SU-DHL-6 (cell line): ENCODE data around the gene PALLD.

ENCODE experiments used
- H2AFZ ChIP-seq: fragments of 200-600 bp; sonication (generic); 2 replicates; pipeline ENCODE4 v1.6.1; 2014; ENCODE audit warnings: low read depth, mild to moderate bottlenecking, moderate library complexity, mixed read lengths, antibody characterized with exemption, low read length; ENCODE audit not compliant: severe bottlenecking
- H3F3A ChIP-seq: fragments of 200-600 bp; shearing (Covaris generic); 2 replicates; pipeline ENCODE4 v1.6.0; 2016; ENCODE audit warnings: antibody characterized with exemption, mild to moderate bottlenecking; ENCODE audit not compliant: insufficient read depth
- H3K27ac ChIP-seq: fragments of 200-600 bp; sonication (generic); 2 replicates; pipeline ENCODE4 v1.5.1; 2016; ENCODE audit warnings: low read depth, mild to moderate bottlenecking, low read length, moderate library complexity, mixed read lengths
- H3K27me3 ChIP-seq: fragments of 200-600 bp; sonication (generic), shearing (Covaris generic); 2 replicates; pipeline ENCODE4 v1.6.0; 2014; ENCODE audit warnings: mild to moderate bottlenecking, low read length
- H3K36me3 ChIP-seq: fragments of 200-600 bp; sonication (generic); 2 replicates; pipeline ENCODE4 v1.6.1; 2014; ENCODE audit warnings: mild to moderate bottlenecking, low read length, mixed read lengths
- H3K4me2 ChIP-seq: fragments of 300-600, 200-600 bp; shearing (Covaris generic), sonication (generic); 2 replicates; pipeline ENCODE4 v1.6.0; 2014; ENCODE audit warnings: low read length, low read depth, mild to moderate bottlenecking; ENCODE audit not compliant: poor library complexity, severe bottlenecking
- H3K4me3 ChIP-seq: fragments of 200-600 bp; sonication (generic); 2 replicates; pipeline ENCODE4 v1.5.1; 2014; ENCODE audit warnings: antibody characterized with exemption, low read length, mild to moderate bottlenecking, mixed read lengths; ENCODE audit not compliant: insufficient read depth, poor library complexity, severe bottlenecking
- H3K79me2 ChIP-seq: fragments of 200-600 bp; sonication (generic); 2 replicates; pipeline ENCODE4 v1.6.1; 2014; ENCODE audit warnings: mild to moderate bottlenecking, low read length, moderate library complexity; ENCODE audit not compliant: insufficient read depth
- H3K9ac ChIP-seq: fragments of 200-600 bp; sonication (generic); 2 replicates; pipeline ENCODE4 v1.7.0; 2014; ENCODE audit warnings: mild to moderate bottlenecking, low read length
- H3K9me2 ChIP-seq: fragments of 200-600 bp; sonication (generic); replicated peaks from 2 replicates; pipeline ENCODE4 v1.6.1; 2014; ENCODE audit warnings: low read length; ENCODE audit not compliant: insufficient read depth
- H3K9me3 ChIP-seq: fragments of 200-600 bp; sonication (generic); 2 replicates; pipeline ENCODE4 v1.6.1; 2014; ENCODE audit warnings: low read length, mixed read lengths; ENCODE audit not compliant: insufficient read depth
- H4K20me1 ChIP-seq: fragments of 200-600 bp; sonication (generic); 2 replicates; pipeline ENCODE4 v1.6.1; 2014; ENCODE audit warnings: low read depth, mild to moderate bottlenecking, antibody characterized with exemption, low read length, moderate library complexity, mixed read lengths
- EZH2phosphoT487 ChIP-seq: fragments of 200-600 bp; sonication (generic), shearing (Covaris generic); conservative IDR thresholded peaks from 2 replicates; pipeline ENCODE4 v1.6.1; 2018; ENCODE audit warnings: mild to moderate bottlenecking, antibody characterized with exemption, low read length, moderate library complexity, mixed read lengths
- TF ChIP-seq, protein P1 (sequence below): fragments of 200-600 bp; sonication (generic); IDR thresholded peaks from one replicate; pipeline ENCODE4 v1.5.1; 2017; ENCODE audit warnings: antibody characterized with exemption, mild to moderate bottlenecking, low read length, moderate library complexity; ENCODE audit not compliant: insufficient read depth, poor library complexity, severe bottlenecking

The PALLD gene

DNA sequence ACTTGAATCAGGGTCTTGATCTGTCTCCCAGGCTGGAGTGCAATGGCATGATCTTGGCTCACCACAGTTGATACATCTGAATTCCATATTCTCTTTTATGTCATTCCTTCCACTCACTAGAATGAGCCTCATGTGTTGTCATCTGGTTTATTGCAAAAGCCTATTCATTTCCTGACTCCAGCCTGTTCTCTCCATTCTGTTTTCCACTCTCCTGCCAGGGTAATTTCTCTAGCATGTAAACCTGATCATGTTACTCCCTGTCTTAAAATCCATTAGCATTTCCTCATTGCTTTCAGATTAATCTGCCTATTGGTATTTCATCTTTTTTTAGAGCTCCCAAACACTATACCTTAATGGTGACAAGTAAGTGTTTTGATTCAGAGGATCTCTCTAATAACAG, 12.2 kb upstream of the PALLD start:
- H3K9me3 ChIP-seq: no peaks in the 10 kb centered on the region
- TF ChIP-seq EZH2phosphoT487: no peak
- TF ChIP-seq, protein P1, sequence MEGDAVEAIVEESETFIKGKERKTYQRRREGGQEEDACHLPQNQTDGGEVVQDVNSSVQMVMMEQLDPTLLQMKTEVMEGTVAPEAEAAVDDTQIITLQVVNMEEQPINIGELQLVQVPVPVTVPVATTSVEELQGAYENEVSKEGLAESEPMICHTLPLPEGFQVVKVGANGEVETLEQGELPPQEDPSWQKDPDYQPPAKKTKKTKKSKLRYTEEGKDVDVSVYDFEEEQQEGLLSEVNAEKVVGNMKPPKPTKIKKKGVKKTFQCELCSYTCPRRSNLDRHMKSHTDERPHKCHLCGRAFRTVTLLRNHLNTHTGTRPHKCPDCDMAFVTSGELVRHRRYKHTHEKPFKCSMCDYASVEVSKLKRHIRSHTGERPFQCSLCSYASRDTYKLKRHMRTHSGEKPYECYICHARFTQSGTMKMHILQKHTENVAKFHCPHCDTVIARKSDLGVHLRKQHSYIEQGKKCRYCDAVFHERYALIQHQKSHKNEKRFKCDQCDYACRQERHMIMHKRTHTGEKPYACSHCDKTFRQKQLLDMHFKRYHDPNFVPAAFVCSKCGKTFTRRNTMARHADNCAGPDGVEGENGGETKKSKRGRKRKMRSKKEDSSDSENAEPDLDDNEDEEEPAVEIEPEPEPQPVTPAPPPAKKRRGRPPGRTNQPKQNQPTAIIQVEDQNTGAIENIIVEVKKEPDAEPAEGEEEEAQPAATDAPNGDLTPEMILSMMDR: no peak
- H3K27ac ChIP-seq: no peak overlapping the region
- no peaks in the 10 kb centered on the region for H4K20me1 ChIP-seq
- no peak overlapping the region for H3K4me2 ChIP-seq
- no peak overlapping the region for H3K4me3 ChIP-seq
- no peaks in the 10 kb centered on the region for H3K36me3 ChIP-seq
- H2AFZ ChIP-seq: no peak overlapping the region
- H3K9me2 ChIP-seq: no peaks in the 10 kb centered on the region
- H3K79me2 ChIP-seq: no peaks in the 10 kb centered on the region
- no peaks in the 10 kb centered on the region for H3K27me3 ChIP-seq
- no peak overlapping the region for H3K9ac ChIP-seq
- no peaks in the 10 kb centered on the region for H3F3A ChIP-seq

DNA sequence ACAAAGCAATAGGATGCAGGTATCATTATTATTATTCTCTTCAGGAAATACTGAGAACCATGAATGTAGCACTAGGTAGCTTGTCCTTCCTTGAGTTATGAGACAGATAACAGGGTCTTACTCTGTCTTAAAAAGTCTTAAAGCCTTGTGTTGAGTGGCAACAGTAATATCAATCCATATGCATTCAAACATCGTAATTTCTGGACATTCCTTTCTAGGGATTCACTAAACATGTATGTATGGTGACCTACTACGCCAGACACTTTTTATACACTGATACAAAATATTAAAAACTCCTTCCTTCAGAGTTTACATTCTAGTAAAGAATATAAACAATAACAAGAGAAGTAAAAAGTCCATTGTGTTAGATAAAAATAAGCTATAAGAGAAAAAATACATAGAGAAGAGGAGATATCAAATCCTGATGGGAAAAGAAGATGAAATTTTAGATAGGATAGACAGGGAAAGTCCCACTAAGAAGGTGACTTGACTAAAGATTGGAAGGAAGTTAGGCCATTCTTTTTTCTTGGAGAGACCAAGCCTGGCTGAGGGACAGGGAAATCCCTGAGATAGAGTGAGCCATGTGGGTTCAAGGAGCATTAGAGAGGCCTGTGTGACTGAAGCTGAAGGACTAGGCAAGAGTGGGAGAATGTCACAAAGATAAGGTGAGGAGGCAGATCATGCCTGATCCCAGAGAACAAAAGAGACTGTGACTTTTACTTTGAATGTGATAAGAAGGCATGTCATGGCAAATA, 11.5 kb upstream of the PALLD start:
- no peak overlapping the region for H3K27ac ChIP-seq

DNA sequence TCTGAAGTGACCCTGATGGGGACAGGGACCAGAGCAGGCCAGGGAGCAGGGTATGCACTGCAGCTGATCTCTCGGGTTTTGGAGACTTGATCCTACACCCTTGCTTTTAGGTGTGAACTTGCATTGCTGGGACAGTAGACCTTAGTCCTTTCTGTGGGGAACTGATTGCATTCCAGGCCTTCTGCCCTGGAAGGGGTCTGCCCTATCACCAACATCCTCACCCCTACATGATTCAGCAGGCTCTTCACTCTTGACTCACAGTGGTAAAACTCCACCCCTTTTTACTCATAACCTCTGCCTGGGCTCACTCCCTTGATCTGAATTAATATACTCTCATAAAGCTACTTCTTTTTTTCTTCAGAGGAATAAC, 10.0 kb upstream of the PALLD start:
- Histone ChIP-seq H2AFZ (no peak overlapping the region), H3K9ac (no peak overlapping the region), H3K36me3 (no peaks in the 10 kb centered on the region), H3F3A (no peaks in the 10 kb centered on the region), H3K9me2 (no peaks in the 10 kb centered on the region), H3K79me2 (no peaks in the 10 kb centered on the region), H3K4me3 (no peak overlapping the region), H3K4me2 (no peak overlapping the region), H3K9me3 (no peaks in the 10 kb centered on the region), H3K27me3 (no peaks in the 10 kb centered on the region), H3K27ac (no peak overlapping the region), H4K20me1 (no peaks in the 10 kb centered on the region)
- TF ChIP-seq, protein P1: no peak
- no peak for TF ChIP-seq EZH2phosphoT487

More for the DNA sequence above, 11.5 kb upstream of the PALLD start:
- no peaks in the 10 kb centered on the region for H4K20me1 ChIP-seq
- H3K4me3 ChIP-seq: no peak overlapping the region
- no peaks in the 10 kb centered on the region for H3K9me3 ChIP-seq
- H3K36me3 ChIP-seq: no peaks in the 10 kb centered on the region
- H3K4me2 ChIP-seq: no peak overlapping the region
- no peak overlapping the region for H3K9ac ChIP-seq
- no peaks in the 10 kb centered on the region for H3K27me3 ChIP-seq
- H3F3A ChIP-seq: no peaks in the 10 kb centered on the region
- H2AFZ ChIP-seq: no peak overlapping the region
- no peaks in the 10 kb centered on the region for H3K79me2 ChIP-seq
- TF ChIP-seq, protein P1: no peak
- no peak for TF ChIP-seq EZH2phosphoT487
- no peaks in the 10 kb centered on the region for H3K9me2 ChIP-seq
